HG03108 (cell line): ENCODE measurements around the gene ATF4.

Experiments used
- ATAC-seq: cut with Tn5 transposase; IDR thresholded peaks from one replicate; pipeline ENCODE4 v1.9.1; 2021; ENCODE audit warnings: moderate library complexity; ENCODE audit not compliant: unreplicated experiment

Gene ATF4

DNA sequence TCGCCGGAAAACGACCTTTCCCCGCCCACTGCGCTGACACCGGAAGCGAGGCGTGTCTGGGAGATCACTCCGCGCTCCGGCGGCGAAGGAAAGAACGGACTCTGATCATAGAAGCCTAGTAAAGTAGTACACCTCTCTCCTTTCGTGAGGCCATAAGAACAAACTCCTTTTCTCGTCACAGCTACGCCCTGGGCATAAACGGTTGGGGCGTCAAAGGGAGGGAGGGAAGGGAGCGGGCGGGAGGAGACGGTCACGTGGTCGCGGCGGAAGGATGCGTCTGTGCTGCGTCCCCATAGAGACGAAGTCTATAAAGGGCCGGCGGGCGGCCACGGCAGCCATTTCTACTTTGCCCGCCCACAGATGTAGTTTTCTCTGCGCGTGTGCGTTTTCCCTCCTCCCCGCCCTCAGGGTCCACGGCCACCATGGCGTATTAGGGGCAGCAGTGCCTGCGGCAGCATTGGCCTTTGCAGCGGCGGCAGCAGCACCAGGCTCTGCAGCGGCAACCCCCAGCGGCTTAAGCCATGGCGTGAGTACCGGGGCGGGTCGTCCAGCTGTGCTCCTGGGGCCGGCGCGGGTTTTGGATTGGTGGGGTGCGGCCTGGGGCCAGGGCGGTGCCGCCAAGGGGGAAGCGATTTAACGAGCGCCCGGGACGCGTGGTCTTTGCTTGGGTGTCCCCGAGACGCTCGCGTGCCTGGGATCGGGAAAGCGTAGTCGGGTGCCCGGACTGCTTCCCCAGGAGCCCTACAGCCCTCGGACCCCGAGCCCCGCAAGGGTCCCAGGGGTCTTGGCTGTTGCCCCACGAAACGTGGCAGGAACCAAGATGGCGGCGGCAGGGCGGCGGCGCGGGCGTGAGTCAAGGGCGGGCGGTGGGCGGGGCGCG is at the start of gene ATF4:
Gene ATF4, plus strand, starts transcription at position 337 of the 880 bp plus-strand sequence. CDS start 884 bp downstream, outside the sequence.
- peak; percentile 33 for ATAC-seq

GRCh38 chr22:39471381-39472141 is 48.8 kb upstream of the ATF4 start:
- ATAC-seq, result peak; percentile 69

DNA sequence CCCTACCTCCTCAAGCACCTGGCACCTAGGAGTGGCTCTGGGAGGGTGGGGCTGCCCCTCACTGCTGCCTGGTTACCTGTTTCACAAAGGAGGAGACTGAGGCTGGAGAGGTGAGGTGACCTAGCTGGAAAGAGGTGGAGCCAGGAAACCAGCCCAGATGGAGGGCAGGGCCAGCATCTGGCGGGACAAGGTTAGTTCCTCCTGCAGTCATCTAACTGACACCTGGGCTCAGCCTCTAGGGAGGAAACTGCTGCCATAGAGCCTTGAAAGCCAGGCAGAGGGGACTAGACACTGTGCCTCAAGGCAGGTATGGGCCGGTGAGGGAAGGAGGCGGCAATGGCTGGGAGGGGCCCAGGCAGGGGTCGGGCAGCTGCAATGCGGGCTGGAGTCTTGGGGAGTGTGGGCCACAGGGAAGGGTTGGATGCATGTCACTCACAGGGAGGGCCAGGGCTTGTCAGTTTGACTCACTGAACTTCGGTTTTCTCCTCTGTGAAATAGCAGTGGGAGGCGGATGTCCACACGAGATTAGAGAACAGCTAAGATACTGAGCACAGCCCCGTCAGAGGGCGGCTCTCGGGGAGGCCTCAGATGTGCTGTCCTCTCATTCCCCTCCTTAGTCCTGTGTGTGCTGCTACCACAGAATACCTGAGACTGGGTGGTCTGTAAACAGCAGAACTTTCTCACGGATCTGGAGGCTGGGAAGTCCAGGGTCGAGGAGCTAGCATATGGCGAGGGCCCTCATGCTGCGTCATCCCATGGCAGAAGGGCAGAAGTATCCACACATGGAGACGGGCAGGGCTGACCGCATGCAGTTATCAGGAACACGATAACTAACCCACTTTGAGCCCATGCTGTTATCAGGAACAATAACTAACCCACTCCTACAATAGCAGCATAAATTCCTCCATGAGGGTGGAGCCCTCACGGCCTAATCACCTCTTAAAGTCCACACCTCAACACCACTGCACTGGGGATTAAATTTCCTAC is 47.5 kb upstream of the ATF4 start:
- ATAC-seq, result no peak

GRCh38 chr22:39473851-39474250 is 46.5 kb upstream of the ATF4 start:
- no peak for ATAC-seq

DNA sequence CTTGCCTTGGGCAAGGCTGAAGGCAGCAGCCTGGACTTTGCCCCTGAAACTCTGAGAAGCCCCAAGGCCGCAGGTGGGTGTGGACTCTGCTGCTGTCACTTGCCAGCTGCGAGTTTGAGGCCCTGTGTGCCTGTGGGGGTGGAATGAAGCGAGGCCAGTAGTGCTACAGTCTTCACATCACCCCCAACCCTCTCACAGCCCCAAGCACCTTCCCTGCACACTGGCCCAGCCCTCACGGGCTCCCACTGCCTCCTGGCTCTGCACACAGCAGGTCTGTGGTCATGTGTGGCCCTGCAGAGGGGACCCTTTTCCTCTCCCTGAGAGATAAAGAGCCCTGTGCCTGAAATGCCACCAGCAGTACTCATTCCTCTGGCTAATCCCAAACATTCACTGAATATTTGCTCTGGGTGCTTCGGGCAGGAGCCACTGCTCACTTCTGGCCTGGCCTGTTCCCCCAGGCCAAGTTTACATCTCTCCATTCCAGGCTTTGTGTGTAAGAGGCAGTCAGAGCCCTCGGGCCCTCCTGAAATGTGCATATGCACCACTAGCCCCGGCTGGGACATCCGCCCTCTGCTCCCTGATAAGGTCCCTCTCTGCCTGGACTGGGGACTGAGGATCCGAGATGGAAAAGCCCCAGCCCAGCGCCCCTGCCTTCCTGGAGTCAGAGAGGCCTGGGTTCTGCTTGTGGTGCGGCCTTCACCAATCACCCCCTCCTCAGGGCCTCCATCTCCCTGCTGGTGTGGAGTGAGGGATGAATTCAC is 45.8 kb upstream of the ATF4 start:
- no peak for ATAC-seq

DNA sequence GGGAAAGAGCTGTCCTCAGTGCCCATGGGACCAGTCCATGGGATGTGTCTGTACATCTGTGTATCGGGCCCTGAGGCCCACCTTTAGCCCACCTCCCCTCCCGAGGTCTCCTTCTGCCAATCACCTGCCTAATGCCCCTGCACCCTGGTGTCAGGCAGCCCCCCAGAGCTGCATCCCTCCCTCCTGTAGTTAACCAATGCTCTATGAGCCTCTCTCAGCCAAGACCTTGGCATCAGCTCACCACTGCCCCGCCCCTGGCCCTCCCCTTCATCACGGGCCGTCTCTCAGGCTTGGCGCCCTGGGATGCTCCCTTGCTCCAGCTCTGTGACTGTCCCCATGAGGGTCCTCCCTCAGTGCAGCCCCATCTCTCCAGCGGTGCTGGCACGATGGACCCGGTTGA is 45.0 kb upstream of the ATF4 start:
- ATAC-seq, result no peak

- ATAC-seq, result no peak
Observed at GRCh38 chr22:39475902-39476301, 44.5 kb upstream of the ATF4 start.

DNA sequence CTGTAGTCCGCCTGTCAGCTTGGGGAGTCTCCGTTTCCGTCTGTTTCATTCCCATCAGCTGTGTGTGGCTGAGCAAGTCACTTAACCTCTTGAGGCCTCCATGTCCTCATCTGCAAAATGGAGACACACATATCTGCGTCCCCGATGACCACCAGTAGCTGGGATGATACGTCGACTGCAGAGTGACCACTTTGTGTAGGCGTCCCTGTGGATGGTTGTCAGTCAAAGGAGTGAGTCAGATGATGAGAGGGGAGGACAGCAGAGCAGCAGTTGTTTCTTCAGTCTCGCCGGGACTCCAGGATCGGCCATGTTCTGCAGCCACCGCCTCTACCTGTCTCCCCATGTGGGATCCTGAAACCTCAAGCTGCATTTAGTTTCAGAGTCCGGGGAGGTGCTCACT is 43.7 kb upstream of the ATF4 start:
- no peak for ATAC-seq

DNA sequence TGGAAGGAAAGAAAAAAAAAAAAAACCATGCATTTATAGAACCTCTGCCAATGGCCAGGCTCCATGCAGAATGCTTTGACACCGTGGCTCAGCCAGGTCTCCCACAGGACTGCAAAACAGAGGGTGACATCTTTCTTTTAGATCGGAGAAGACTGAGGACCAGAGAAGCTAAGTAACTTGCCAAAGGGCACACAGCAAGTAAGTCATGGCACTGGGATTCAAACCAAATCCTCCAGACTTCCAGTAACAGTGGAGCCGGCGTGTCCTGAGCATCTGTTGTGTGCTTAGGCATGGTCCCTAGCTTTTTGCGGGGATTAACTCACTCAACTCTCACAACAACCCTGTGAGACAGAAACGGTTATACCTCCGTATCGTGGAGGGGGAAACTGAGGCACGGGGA is 42.8 kb upstream of the ATF4 start:
- ATAC-seq, result no peak

GRCh38 chr22:39478441-39478850 is 41.9 kb upstream of the ATF4 start:
- ATAC-seq, result no peak

GRCh38 chr22:39479254-39479653 is 41.1 kb upstream of the ATF4 start:
- no peak for ATAC-seq

DNA sequence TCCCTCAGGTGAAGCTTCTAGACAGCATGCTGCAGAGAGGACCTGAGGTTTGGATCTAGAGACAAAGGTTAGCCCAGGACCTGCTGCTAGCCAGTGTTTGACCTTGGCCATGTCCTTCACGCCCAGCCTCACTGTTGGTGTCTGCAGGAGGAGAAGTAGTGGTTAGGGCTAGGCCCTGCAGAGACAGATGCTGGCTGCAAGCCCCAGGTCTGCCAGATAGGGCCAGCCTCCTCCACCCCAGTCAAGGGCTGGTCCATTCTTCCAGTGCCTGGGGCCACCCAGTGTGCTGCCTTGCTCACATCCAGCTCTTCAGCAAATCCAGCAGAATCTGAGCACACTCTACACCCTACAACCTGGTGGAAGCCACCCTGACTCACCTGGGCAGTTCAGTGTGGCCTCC is 39.8 kb upstream of the ATF4 start:
- ATAC-seq, result no peak

DNA sequence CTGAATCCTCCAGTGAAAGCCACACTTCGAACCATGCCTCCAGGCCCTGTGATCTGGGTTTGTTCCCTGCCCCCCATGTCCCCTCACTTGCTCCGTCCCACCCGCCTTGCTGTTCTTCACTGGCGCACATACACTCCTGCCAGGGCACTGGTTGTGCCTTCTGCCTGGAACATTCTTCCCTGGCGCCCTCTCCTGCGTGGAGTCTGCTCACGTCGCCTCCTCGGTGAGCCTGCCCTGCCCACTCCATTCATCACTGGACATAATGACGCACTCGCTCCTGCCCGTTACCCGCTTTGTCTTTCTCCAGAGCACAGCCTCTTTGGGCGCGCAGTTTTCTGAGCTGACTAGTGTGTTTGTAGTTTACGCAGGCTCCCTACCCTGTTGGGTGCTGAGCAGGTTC is 39.3 kb upstream of the ATF4 start:
- no peak for ATAC-seq

DNA sequence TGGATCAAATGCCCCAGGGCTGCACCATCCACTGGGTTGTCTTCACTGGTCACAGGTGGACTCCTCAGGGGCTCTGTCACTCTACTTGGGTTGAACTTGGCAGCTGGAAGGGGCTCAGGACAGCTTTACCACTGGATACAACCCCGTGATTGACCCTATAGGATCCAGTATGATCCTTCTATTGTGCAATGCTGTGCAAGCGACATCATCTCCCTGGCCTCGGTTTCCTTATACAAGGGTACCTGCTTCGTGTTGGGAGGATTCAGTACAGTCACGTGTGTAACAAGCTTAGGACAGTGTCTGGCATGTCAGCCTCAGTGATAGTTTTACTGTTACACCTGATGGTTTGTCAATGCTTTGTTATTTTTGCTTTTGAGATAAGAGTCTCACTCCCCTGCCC is 38.8 kb upstream of the ATF4 start:
- ATAC-seq, result no peak

DNA sequence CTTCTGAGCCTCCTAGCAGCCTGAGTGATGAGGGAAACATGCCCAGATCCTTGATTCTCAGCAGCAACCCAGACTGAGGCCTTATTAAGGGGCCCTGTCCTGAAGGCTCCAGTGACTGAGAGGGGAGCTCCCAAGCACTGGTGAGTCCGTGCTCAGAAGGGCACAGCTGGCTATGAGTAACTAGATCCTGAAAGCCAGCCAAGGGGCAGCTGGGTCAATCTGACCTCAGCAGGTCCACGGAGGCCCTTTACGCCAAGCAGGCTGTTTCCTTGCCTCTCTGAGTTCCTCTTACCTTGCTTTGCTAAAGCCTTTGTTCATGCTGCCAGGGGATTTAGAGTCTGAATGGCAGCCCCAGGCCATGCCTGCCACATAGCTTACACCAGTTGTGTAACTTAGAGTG is 37.6 kb upstream of the ATF4 start:
- ATAC-seq, result no peak

DNA sequence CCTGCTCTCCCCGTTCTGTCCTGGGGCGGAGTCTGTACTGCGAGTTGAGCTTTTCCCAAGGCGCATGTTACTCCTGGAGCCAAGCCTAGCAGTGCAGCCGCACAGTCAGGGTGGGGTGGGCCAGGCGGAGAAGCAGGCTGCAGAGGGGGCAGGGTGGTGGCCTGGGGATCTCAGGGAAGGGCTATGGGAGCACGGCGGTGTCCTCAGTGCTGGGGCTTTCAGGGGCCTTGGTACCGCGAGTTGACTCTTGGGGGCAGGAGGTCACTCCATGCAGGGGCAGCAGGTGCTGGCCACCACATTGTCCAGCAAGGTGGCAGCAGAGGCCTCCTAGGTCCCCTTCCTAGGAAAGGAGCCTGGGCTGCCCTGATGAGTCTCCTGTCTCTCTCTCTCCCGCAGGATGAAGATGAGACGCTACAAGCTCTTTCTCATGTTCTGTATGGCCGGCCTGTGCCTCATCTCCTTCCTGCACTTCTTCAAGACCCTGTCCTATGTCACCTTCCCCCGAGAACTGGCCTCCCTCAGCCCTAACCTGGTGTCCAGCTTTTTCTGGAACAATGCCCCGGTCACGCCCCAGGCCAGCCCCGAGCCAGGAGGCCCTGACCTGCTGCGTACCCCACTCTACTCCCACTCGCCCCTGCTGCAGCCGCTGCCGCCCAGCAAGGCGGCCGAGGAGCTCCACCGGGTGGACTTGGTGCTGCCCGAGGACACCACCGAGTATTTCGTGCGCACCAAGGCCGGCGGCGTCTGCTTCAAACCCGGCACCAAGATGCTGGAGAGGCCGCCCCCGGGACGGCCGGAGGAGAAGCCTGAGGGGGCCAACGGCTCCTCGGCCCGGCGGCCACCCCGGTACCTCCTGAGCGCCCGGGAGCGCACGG is 33.2 kb upstream of the ATF4 start:
- ATAC-seq, result no peak

- no peak for ATAC-seq
Observed at GRCh38 chr22:39487826-39488520, 32.4 kb upstream of the ATF4 start.

GRCh38 chr22:39488563-39489083 is 31.7 kb upstream of the ATF4 start:
- no peak for ATAC-seq
